ENCODE results near the gene ADAMTS6.

DNA sequence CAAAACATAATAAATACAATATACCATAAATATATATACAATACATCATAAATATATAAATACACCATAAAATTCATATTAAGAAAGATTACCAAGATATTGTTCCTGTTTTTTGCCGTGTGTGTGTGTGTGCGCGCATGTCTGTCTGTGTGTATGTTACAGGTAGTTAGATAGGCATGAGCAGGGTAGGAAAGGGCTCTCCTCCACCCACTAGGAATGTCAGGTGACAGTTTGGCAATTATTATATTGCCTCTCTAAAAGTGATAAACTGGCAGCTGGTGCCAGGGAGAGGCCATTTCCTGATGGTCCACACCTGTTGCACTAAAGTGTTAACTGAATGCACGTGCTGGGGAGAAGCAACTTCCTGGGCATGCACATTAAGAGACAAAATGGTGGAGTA is 232.8 kb downstream of the ADAMTS6 start:
- TF ChIP-seq, protein P1, sequence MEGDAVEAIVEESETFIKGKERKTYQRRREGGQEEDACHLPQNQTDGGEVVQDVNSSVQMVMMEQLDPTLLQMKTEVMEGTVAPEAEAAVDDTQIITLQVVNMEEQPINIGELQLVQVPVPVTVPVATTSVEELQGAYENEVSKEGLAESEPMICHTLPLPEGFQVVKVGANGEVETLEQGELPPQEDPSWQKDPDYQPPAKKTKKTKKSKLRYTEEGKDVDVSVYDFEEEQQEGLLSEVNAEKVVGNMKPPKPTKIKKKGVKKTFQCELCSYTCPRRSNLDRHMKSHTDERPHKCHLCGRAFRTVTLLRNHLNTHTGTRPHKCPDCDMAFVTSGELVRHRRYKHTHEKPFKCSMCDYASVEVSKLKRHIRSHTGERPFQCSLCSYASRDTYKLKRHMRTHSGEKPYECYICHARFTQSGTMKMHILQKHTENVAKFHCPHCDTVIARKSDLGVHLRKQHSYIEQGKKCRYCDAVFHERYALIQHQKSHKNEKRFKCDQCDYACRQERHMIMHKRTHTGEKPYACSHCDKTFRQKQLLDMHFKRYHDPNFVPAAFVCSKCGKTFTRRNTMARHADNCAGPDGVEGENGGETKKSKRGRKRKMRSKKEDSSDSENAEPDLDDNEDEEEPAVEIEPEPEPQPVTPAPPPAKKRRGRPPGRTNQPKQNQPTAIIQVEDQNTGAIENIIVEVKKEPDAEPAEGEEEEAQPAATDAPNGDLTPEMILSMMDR (IDR thresholded peaks at IDR 0.05; ENCODE audit: insufficient read depth, low read length): no peak
- no peak for TF ChIP-seq GABPA (IDR thresholded peaks at IDR 0.05; ENCODE audit: low read depth)
